ENCODE data around the gene MAPK8IP3.

Gene MAPK8IP3

DNA sequence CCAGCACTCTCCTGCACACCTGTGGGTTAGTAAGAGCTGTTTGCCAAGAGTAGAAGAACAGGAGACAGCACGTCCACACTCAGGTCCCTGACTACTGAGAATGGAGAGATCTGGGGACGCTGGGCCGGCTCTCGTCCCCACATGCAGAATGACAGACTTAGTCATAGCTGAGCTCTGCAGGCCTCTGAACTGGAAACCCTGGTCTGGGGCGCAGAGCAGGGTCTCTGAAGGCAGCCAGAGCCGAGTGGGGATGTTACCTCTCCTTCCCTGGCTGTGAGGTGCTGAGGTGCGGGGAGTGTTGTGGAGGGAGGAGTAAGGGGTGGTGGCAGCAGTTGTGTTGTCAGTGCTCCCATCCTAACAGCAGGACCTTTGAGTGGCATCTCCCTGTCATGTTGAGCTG is 35.1 kb upstream of the MAPK8IP3 start:
- no peaks in the 10 kb centered on the region for H3K9me3 ChIP-seq (ENCODE audit: control insufficient read depth, insufficient read depth, low read length)
- no peaks in the 10 kb centered on the region for H3K4me1 ChIP-seq (ENCODE audit: control insufficient read depth, low read length)
- no peak overlapping the region for H3K27ac ChIP-seq (ENCODE audit: low read depth, low read length)
- 0 out of 2 replicates have a peak, but pooled peaks cover 5% of the 10 kb centered on the region for H3F3A ChIP-seq (ENCODE audit: control insufficient read depth, insufficient read depth)
- no peak overlapping the region for H3K4me3 ChIP-seq (ENCODE audit: low read length)
- no peaks in the 10 kb centered on the region for H3K9me2 ChIP-seq (replicated peaks; ENCODE audit: control insufficient read depth, low read length)
- no peaks in the 10 kb centered on the region for H4K20me1 ChIP-seq (ENCODE audit: control insufficient read depth, insufficient read depth, low read depth, low read length)
- H3K4me2 ChIP-seq (ENCODE audit: low read length): no peak overlapping the region
- no peaks in the 10 kb centered on the region for H3K79me2 ChIP-seq (ENCODE audit: control insufficient read depth, low read length)
- TF ChIP-seq CTCF (IDR thresholded peaks at IDR 0.05; ENCODE audit: low read depth, low read length, poor library complexity, severe bottlenecking) (no peak), EZH2phosphoT487 (IDR thresholded peaks at IDR 0.05; ENCODE audit: borderline replicate concordance, low read length) (no peak)
- H3K36me3 ChIP-seq (ENCODE audit: control insufficient read depth, low read length): peaks cover 98% of the 10 kb centered on the region
- H3K27me3 ChIP-seq (ENCODE audit: control insufficient read depth, low read length): no peaks in the 10 kb centered on the region

DNA sequence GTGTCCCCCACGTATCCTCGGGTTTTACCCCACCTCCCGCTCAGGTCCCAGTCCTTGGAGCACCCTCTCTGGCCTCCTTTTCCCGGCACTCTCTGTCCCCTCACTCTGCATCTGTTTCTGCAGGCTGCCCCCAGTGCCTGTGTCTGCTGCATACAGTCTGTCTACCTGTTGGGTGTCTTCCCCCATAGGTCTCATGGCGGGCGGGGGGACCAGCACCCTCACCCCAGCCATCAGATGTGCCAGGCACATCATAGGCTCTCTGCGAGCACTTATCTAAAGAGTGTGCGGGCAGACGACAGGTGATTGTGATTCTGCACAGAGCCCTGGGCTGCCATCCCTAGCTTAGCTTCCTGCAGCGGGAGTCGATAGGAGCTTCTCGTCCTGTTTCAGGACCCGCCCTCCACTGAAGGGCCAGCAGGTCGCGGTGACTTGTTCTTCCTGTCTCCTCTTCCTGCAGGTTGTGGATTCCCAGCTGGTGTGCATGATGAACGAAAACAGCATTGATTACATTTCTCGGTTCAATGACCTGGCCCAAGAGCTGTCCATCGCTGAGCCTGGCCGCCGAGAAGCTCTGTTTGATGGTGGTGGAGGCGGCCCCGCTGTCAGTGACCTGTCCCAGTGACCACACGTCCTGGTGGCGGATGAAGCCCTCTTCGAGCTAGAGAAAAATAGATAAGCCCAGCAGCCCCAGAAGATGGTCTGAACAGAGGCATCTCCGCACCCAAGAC is 32.4 kb upstream of the MAPK8IP3 start:
- H3K27ac ChIP-seq (ENCODE audit: low read depth, low read length): no peak overlapping the region
- no peak overlapping the region for H3K4me2 ChIP-seq (ENCODE audit: low read length)
- peaks cover 6% of the 10 kb centered on the region for H3K4me1 ChIP-seq (ENCODE audit: control insufficient read depth, low read length)
- H3K9me2 ChIP-seq (replicated peaks; ENCODE audit: control insufficient read depth, low read length): no peaks in the 10 kb centered on the region
- H3K4me3 ChIP-seq (ENCODE audit: low read length): no peak overlapping the region
- H3F3A ChIP-seq (ENCODE audit: control insufficient read depth, insufficient read depth): 0 out of 2 replicates have a peak, but pooled peaks cover 10% of the 10 kb centered on the region
- peaks cover 78% of the 10 kb centered on the region for H3K36me3 ChIP-seq (ENCODE audit: control insufficient read depth, low read length)
- no peaks in the 10 kb centered on the region for H3K27me3 ChIP-seq (ENCODE audit: control insufficient read depth, low read length)
- TF ChIP-seq CTCF (IDR thresholded peaks at IDR 0.05; ENCODE audit: low read depth, low read length, poor library complexity, severe bottlenecking): no peak
- no peak for TF ChIP-seq EZH2phosphoT487 (IDR thresholded peaks at IDR 0.05; ENCODE audit: borderline replicate concordance, low read length)
- H4K20me1 ChIP-seq (ENCODE audit: control insufficient read depth, insufficient read depth, low read depth, low read length): no peaks in the 10 kb centered on the region
- H3K9me3 ChIP-seq (ENCODE audit: control insufficient read depth, insufficient read depth, low read length): no peaks in the 10 kb centered on the region
- H3K79me2 ChIP-seq (ENCODE audit: control insufficient read depth, low read length): peaks cover 10% of the 10 kb centered on the region

DNA sequence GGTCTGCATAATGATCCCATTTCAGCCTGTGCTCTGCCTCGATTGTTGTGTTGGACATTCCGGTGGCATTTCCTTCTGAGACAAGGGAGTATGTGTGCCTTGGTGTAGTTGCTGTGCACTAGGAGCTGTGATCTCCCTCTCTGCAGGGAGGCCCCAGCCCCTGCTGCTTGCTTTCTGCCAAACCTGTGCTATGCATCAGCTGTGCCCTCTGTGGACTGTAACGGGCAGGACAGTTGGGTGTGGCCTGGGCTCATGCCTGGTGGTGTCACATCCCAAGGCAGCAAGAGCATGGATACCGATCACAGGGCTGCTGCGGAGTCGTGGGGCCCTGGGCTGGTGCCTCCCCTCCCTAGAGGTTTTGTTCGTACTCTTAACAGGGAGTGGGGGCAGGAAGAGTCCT is 31.7 kb upstream of the MAPK8IP3 start:
- H3K36me3 ChIP-seq (ENCODE audit: control insufficient read depth, low read length): peaks cover 78% of the 10 kb centered on the region
- no peak overlapping the region for H3K4me3 ChIP-seq (ENCODE audit: low read length)
- 0 out of 2 replicates have a peak, but pooled peaks cover 10% of the 10 kb centered on the region for H3F3A ChIP-seq (ENCODE audit: control insufficient read depth, insufficient read depth)
- H3K9me3 ChIP-seq (ENCODE audit: control insufficient read depth, insufficient read depth, low read length): no peaks in the 10 kb centered on the region
- H3K27ac ChIP-seq (ENCODE audit: low read depth, low read length): no peak overlapping the region
- TF ChIP-seq CTCF (IDR thresholded peaks at IDR 0.05; ENCODE audit: low read depth, low read length, poor library complexity, severe bottlenecking) (no peak), EZH2phosphoT487 (IDR thresholded peaks at IDR 0.05; ENCODE audit: borderline replicate concordance, low read length) (no peak)
- H3K27me3 ChIP-seq (ENCODE audit: control insufficient read depth, low read length): no peaks in the 10 kb centered on the region
- H4K20me1 ChIP-seq (ENCODE audit: control insufficient read depth, insufficient read depth, low read depth, low read length): no peaks in the 10 kb centered on the region
- no peak overlapping the region for H3K4me2 ChIP-seq (ENCODE audit: low read length)
- peaks cover 10% of the 10 kb centered on the region for H3K4me1 ChIP-seq (ENCODE audit: control insufficient read depth, low read length)
- no peaks in the 10 kb centered on the region for H3K9me2 ChIP-seq (replicated peaks; ENCODE audit: control insufficient read depth, low read length)
- H3K79me2 ChIP-seq (ENCODE audit: control insufficient read depth, low read length): peaks cover 17% of the 10 kb centered on the region

Measured in DOHH2 (cell line).